Tibial nerve (tissue), 4 donors: Measurements from ENCODE around the gene ERCC3. TPM values are rescaled to one million over a fixed set of nuclear protein-coding genes. Genes with fewer than 3 reads are reported as not detected.
"Not testable (repeated sequence)": the region's sequence is repeated elsewhere in the genome, so short reads cannot be mapped to it uniquely, and the experiment has no call there.

ENCODE experiments used
- DNase-seq, 2 donors: peaks; one replicate each; pipeline ENCODE4 v3.0.0-alpha.2; 2019; ENCODE audit warnings: low spot score in 2 of 2
- H3K27ac ChIP-seq, 4 donors: fragments of 200-600 bp; sonication (generic) in 3 of 4; one replicate each; pipeline ENCODE4 v1.5.1; 2017 to 2019; ENCODE audit warnings: mild to moderate bottlenecking in 1 of 4
- H3K27me3 ChIP-seq, 2 donors: fragments of 200-600 bp; sonication (generic) in 1 of 2; one replicate each; pipeline versions ENCODE4 v1.5.1 to v1.6.0; 2017 to 2019
- H3K36me3 ChIP-seq, 3 donors: fragments of 200-600 bp; sonication (generic); one replicate each; pipeline ENCODE4 v1.5.1; 2018 to 2019
- H3K4me1 ChIP-seq, 4 donors: fragments of 200-600 bp; sonication (generic) in 3 of 4; one replicate each; pipeline ENCODE4 v1.5.1; 2017 to 2019
- H3K4me3 ChIP-seq, 4 donors: fragments of 200-600 bp; sonication (generic) in 3 of 4; one replicate each; pipeline ENCODE4 v1.5.1; 2017 to 2019; ENCODE audit warnings: mild to moderate bottlenecking in 1 of 4, moderate library complexity in 1 of 4
- H3K9me3 ChIP-seq, 4 donors: fragments of 200-600 bp; sonication (generic) in 3 of 4; one replicate each; pipeline ENCODE4 v1.5.1; 2017 to 2019
- EP300 ChIP-seq, 2 donors: sonication (generic); formaldehyde crosslinking; IDR thresholded peaks; one replicate each; pipeline ENCODE4 v1.6.1; 2017; ENCODE audit warnings: antibody characterized with exemption in 2 of 2, mild to moderate bottlenecking in 1 of 2
- POLR2A ChIP-seq, 2 donors: fragments of 450-650 bp; IDR thresholded peaks; one replicate each; pipeline ENCODE4 v1.6.1; 2017; ENCODE audit warnings: antibody characterized with exemption in 2 of 2, mild to moderate bottlenecking in 2 of 2, moderate library complexity in 2 of 2
- WGBS, 2 donors: methylation state at CpG; one replicate each; pipeline ENCODE4 v1.1.5; 2018; 5-methylcytosine and 5-hydroxymethylcytosine counted together
- total RNA-seq, 4 donors: library from RNA; depleted of rRNA; stranded (reverse); fragments of >200 nt; gene quantifications; one replicate each; pipeline ENCODE4 v1.1.0, GENCODE V29; 2016
- TF ChIP-seq, protein P1 (sequence below), 5 experiments: fragments of 200-600 bp in 3 of 5; fragments of 450-650 bp in 2 of 5; sonication (generic) in 3 of 5; IDR thresholded peaks; one replicate each; pipeline ENCODE4 v1.5.1; 2016 to 2019; ENCODE audit warnings: antibody characterized with exemption in 5 of 5, mild to moderate bottlenecking in 3 of 5, moderate library complexity in 2 of 5

ERCC3 gene
- total RNA-seq, 4 donors from 2014 or later: 52.2 to 70.0 (median 68.1) TPM

DNA sequence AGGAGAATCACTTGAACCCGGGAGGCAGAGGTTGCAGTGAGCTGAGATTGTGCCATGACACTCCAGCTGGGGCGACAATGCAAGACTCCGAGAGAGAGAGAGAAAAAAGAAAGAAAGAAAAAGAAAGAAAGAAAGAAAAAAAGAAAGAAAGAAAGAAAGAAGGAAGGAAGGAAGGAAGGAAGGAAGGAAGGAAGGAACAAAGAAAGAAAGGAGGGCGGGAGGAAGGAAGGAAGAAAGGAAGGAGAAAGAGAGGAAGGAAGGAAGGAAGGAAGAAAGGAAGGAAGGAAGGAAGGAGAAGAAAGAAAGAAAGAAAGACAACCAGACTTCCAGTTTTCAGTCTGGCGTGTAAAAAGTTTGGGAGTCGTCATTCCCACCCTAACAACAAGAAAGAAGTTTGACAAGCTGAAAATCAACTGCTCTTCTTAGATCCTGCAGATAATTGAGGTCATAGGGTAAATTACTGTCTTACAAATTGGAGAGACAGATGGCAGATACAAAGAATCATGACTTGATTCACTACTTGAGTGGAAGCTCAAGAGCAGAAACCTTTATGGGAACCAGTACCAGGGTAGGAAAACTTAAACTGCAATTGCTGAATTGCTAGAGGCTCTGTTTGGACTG is 58.8 kb downstream of the ERCC3 start:
- WGBS, 2 donors: 84 to 90% methylated on average over 6 of the region's 6 CpGs
- peaks cover 0 to 12% (median 0%) of the 10 kb centered on the region in 4 donors for H3K4me1 ChIP-seq
- H3K36me3 ChIP-seq: peaks cover 0 to 7% (median 0%) of the 10 kb centered on the region in 3 donors
- no peak for TF ChIP-seq EP300 (IDR thresholded peaks at IDR 0.05)
- no peak for TF ChIP-seq POLR2A (IDR thresholded peaks at IDR 0.05)
- H3K27me3 ChIP-seq: no peaks in the 10 kb centered on the region
- H3K4me3 ChIP-seq: no peak overlapping the region
- H3K9me3 ChIP-seq: peaks cover 0 to 12% (median 0%) of the 10 kb centered on the region in 4 donors
- no peak for DNase-seq
- no peak overlapping the region for H3K27ac ChIP-seq

DNA sequence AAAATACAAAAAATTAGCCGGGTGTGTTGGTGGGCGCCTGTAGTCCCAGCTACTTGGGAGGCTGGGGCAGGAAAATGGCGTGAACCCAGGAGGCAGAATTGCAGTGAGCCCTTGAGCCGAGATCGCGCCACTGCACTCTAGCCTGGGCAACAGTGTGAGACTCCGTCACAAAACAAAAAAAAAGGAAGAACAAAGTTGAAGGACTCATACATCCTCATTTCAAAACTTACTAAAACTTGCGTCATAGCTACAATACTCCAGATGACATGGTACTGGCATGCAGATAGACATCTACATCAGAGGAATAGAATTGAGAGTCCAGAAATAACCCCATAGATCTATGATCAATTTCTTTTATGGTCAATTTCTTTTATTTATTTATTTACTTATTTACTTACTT is 60.2 kb downstream of the ERCC3 start:
- no peak overlapping the region for H3K4me3 ChIP-seq
- DNase-seq: no peak
- H3K9me3 ChIP-seq: peaks cover 0 to 12% (median 0%) of the 10 kb centered on the region in 4 donors
- no peaks in the 10 kb centered on the region for H3K27me3 ChIP-seq
- no peak for TF ChIP-seq POLR2A (IDR thresholded peaks at IDR 0.05)
- TF ChIP-seq EP300 (IDR thresholded peaks at IDR 0.05): no peak
- TF ChIP-seq, protein P1, sequence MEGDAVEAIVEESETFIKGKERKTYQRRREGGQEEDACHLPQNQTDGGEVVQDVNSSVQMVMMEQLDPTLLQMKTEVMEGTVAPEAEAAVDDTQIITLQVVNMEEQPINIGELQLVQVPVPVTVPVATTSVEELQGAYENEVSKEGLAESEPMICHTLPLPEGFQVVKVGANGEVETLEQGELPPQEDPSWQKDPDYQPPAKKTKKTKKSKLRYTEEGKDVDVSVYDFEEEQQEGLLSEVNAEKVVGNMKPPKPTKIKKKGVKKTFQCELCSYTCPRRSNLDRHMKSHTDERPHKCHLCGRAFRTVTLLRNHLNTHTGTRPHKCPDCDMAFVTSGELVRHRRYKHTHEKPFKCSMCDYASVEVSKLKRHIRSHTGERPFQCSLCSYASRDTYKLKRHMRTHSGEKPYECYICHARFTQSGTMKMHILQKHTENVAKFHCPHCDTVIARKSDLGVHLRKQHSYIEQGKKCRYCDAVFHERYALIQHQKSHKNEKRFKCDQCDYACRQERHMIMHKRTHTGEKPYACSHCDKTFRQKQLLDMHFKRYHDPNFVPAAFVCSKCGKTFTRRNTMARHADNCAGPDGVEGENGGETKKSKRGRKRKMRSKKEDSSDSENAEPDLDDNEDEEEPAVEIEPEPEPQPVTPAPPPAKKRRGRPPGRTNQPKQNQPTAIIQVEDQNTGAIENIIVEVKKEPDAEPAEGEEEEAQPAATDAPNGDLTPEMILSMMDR (IDR thresholded peaks at IDR 0.05): no peak
- no peak overlapping the region for H3K27ac ChIP-seq
- peaks cover 0 to 12% (median 0%) of the 10 kb centered on the region in 4 donors for H3K4me1 ChIP-seq
- peaks cover 0 to 7% (median 0%) of the 10 kb centered on the region in 3 donors for H3K36me3 ChIP-seq
- 91 to 95% methylated on average over 8 of the region's 8 CpGs for WGBS, 2 donors

DNA sequence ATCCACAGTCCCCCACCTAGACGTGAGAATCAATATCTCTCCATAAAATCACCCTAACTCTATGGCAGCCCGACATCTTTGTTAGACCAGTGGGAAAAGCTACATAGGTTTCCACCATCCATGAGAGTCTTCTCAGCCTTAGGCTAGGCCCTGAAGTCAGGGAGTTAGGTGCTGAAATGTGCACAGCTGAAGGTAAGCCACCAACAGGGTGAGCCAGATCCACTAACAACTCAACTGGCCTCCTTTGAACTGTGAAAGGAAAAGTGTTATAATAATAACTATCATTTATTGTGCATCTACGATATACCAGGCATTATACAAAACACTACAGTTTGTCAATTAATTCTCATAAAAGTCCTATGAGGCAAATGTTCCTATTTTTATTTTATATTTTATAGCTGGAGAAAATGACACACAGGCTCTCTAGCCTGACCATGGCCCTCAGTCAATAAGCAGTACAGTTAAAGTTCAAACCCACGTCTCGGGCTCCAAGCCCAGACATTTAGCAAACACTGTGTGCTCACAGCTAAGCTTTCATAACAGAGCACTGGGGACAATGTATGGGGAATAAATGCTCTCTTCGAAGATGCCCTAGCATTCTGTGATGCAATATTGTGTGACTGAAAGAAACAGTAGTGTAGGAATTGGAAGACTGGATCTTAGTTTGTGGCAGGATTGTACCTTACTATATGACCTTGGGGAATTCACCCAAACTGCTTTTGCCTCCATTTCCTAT is 62.6 kb downstream of the ERCC3 start:
- Histone ChIP-seq H3K9me3 (peaks cover 0 to 11% (median 0%) of the 10 kb centered on the region in 4 donors), H3K27ac (peak overlapping the region in 2 of 4 donors; percentile 79 to 80), H3K27me3 (no peaks in the 10 kb centered on the region), H3K4me3 (no peak overlapping the region), H3K4me1 (peaks cover 0 to 17% (median 2%) of the 10 kb centered on the region in 4 donors), H3K36me3 (no peaks in the 10 kb centered on the region)
- peak in 1 of 2 donors; percentile 86 for TF ChIP-seq EP300 (IDR thresholded peaks at IDR 0.05)
- TF ChIP-seq, protein P1 (IDR thresholded peaks at IDR 0.05): no peak
- DNase-seq: no peak
- 58 to 65% methylated on average over 6 of the region's 6 CpGs for WGBS, 2 donors

DNA sequence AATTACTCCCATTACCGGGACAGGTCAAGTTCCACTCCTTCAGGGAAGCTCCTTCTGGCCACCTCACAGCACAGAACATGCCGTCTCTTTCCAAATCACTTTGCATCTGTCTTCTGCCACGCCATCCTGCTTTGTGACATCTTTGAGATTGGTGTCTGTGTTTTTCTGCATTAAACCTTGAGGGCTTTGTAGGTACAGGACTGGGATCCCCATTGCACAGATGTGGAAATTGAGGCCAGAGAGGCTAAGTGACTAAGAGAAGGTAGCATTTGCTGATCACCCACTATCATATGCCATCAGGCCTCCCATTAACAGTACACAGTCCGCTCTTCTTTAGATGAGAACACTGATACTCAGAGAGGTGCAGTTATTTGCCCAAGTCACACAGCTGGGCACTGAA is 64.4 kb downstream of the ERCC3 start:
- no peak for DNase-seq
- Histone ChIP-seq H3K9me3 (peaks cover 0 to 11% (median 0%) of the 10 kb centered on the region in 4 donors), H3K27ac (no peak overlapping the region), H3K36me3 (no peaks in the 10 kb centered on the region), H3K4me3 (no peak overlapping the region), H3K4me1 (peaks cover 0 to 17% (median 2%) of the 10 kb centered on the region in 4 donors), H3K27me3 (no peaks in the 10 kb centered on the region)
- TF ChIP-seq, protein P1 (IDR thresholded peaks at IDR 0.05): no peak
- TF ChIP-seq POLR2A (IDR thresholded peaks at IDR 0.05) (no peak), EP300 (IDR thresholded peaks at IDR 0.05) (no peak)
- 96 to 97% methylated on average over 4 of the region's 4 CpGs for whole genome bisulfite sequencing, 2 donors

DNA sequence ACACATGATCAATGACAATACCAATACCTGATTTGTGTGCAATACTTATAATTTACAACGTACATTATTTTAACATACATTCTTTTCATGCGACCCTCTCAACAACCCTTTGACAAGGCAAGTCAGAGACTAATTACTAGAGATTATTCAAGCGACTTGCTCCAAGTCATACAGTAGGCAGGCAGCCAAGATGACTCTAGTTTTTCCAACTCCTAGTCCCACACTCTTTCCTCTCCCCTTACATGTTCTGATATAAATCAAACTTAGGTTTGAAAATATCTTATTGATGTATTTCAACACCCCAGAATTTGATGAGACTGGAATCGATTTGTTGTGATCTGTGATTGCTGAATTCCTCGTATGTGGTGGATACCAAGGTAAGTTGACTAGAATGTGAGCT is 65.8 kb downstream of the ERCC3 start:
- Histone ChIP-seq H3K27me3 (no peaks in the 10 kb centered on the region), H3K27ac (no peak overlapping the region), H3K9me3 (peaks cover 0 to 11% (median 0%) of the 10 kb centered on the region in 4 donors), H3K4me3 (no peak overlapping the region), H3K4me1 (peaks cover 0 to 17% (median 2%) of the 10 kb centered on the region in 4 donors), H3K36me3 (no peaks in the 10 kb centered on the region)
- 56 to 62% methylated on average over 5 of the region's 5 CpGs for WGBS, 2 donors
- TF ChIP-seq EP300 (IDR thresholded peaks at IDR 0.05): no peak
- TF ChIP-seq, protein P1 (IDR thresholded peaks at IDR 0.05): no peak
- TF ChIP-seq POLR2A (IDR thresholded peaks at IDR 0.05): no peak
- DNase-seq: no peak

DNA sequence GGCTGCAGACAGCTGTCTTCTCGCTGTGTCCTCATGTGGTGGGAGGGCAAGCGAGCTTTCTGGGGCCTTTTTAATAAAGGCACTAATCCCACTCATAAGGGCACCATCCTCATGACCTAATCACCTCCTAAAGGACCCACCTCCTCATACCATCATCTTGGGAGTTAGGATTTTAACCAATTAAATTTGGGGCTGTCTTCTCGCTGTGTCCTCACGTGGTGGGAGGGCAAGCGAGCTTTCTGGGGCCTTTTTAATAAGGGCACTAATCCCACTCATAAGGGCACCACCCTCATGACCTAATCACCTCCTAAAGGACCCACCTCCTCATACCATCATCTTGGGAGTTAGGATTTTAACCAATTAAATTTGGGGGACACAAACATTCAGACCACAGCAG is 66.7 kb downstream of the ERCC3 start:
- H3K4me1 ChIP-seq: peaks cover 0 to 17% (median 2%) of the 10 kb centered on the region in 4 donors
- not testable (repeated sequence) for H3K27ac ChIP-seq, H3K27me3 ChIP-seq, DNase-seq, H3K4me3 ChIP-seq, H3K36me3 ChIP-seq
- peaks cover 0 to 11% (median 0%) of the 10 kb centered on the region in 4 donors for H3K9me3 ChIP-seq
- WGBS, 2 donors: 95 to 100% methylated on average over 5 of the region's 5 CpGs
